LNCAP (cell line): Measurements from ENCODE around the gene GIT1.

Source experiments
- TF ChIP-seq, protein P1 (sequence below): fragments of 450-650 bp; IDR thresholded peaks from 2 replicates; pipeline ENCODE4 v1.5.1; 2017; ENCODE audit warnings: mild to moderate bottlenecking

GIT1 gene

GRCh38 chr17:29619251-29619650 is 29.8 kb upstream of the GIT1 start:
- TF ChIP-seq, protein P1, sequence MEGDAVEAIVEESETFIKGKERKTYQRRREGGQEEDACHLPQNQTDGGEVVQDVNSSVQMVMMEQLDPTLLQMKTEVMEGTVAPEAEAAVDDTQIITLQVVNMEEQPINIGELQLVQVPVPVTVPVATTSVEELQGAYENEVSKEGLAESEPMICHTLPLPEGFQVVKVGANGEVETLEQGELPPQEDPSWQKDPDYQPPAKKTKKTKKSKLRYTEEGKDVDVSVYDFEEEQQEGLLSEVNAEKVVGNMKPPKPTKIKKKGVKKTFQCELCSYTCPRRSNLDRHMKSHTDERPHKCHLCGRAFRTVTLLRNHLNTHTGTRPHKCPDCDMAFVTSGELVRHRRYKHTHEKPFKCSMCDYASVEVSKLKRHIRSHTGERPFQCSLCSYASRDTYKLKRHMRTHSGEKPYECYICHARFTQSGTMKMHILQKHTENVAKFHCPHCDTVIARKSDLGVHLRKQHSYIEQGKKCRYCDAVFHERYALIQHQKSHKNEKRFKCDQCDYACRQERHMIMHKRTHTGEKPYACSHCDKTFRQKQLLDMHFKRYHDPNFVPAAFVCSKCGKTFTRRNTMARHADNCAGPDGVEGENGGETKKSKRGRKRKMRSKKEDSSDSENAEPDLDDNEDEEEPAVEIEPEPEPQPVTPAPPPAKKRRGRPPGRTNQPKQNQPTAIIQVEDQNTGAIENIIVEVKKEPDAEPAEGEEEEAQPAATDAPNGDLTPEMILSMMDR = no peak

- TF ChIP-seq, protein P1 = no peak
Measured at GRCh38 chr17:29618272-29619065, 29.0 kb upstream of the GIT1 start.

DNA sequence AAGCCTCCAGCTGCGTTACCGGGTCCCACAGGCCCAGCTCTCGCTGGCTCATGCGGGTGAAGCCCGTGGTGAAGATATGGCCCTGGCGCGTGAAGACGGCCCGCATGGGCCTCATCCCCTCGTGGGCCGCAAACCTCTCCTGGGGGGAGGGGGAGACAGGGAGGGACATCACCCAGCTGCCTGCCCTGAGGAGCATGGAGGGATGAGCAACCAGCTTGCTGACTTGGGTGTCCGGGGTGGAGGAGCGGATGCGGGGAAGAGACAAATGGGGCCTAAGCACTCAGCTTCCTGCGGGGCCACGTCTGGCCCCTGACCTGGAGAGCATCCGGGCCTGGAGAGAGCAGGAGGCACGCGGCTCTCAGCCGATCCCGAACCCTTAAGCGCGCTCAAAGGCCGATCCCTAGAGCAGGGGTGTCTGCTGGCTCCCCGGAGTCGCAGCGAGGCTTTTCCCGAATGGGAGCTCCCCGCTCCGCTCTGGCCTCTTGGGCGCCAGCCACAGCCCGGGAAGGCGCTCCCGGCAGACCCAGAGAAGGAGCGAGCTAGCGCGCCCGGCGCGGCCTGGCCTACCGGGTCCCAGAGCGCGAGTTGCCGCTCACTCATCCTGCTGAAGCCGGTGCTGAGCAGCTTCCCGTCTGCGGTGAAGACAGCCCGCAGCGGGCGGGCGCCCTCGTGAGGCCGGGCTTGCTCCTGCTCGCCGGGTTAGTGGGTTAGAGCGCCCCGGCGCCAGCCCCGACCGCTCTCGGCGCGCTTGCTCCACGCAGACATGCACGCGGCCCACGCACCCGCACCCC is 28.2 kb upstream of the GIT1 start:
- TF ChIP-seq, protein P1 = no peak

DNA sequence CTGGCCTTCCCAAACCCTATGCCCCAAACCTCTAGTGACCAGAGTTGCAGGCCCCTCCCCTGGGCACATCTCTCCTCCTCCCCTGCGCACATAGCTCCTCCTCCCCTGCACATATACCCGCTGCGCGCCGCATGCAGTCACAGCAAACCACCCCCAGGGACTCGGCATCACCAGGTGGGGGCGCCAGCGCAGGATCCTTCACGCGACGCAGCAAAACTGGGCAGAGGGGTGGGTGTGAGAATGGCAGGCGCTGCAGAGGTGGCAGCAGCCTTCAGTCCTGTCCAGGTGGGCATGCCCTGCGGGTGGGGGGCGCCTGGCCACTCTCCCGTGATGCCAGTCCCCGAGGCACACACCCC is 27.7 kb upstream of the GIT1 start:
- TF ChIP-seq, protein P1 = no peak; the same call in 1 of the 2 replicates

- TF ChIP-seq, protein P1 = no peak
Measured at GRCh38 chr17:29616300-29617048, 27.0 kb upstream of the GIT1 start.

- TF ChIP-seq, protein P1 = no peak
Measured at GRCh38 chr17:29615492-29616299, 26.2 kb upstream of the GIT1 start.

- TF ChIP-seq, protein P1 = no peak
Measured at GRCh38 chr17:29615048-29615385, 25.6 kb upstream of the GIT1 start.
